HEK293T (cell line): Measurements from ENCODE around the gene RAD51D.
A peak's percentile ranks its signal among the peaks of the same experiment; 100 is the strongest.

Source experiments
- CTCF ChIA-PET: fragments of 350-600 bp; formaldehyde crosslinking; extraction: SDS; loops from one replicate; lab custom pipeline; 2021; ENCODE audit warnings: antibody characterized with exemption, inconsistent platforms; lab: Yijun Ruan, JAX
- POLR2A ChIA-PET: fragments of 350-600 bp; formaldehyde crosslinking; extraction: SDS; loops from one replicate; lab custom pipeline; 2020; ENCODE audit warnings: antibody characterized with exemption, inconsistent platforms; lab: Yijun Ruan, JAX
- DNase-seq: peaks from one replicate; pipeline ENCODE4 v3.0.0; 2012; ENCODE audit warnings: mixed read lengths; ENCODE audit errors: extremely low spot score
- ARNT ChIP-seq: fragments of 450-650 bp; IDR thresholded peaks from 2 replicates; pipeline ENCODE4 v1.6.1; 2017; ENCODE audit warnings: mild to moderate bottlenecking
- BHLHE40 ChIP-seq: fragments of 450-650 bp; IDR thresholded peaks from 2 replicates; pipeline ENCODE4 v1.6.1; 2016; ENCODE audit warnings: mild to moderate bottlenecking, moderate library complexity, borderline replicate concordance
- CTBP1 ChIP-seq: fragments of 450-650 bp; IDR thresholded peaks from 2 replicates; pipeline ENCODE4 v1.6.1; 2016; ENCODE audit warnings: borderline replicate concordance
- ELF4 ChIP-seq: fragments of 450-650 bp; IDR thresholded peaks from 2 replicates; pipeline ENCODE4 v1.6.1; 2017; ENCODE audit warnings: antibody characterized with exemption
- FOXA1 ChIP-seq: fragments of 450-650 bp; IDR thresholded peaks from 2 replicates; pipeline ENCODE4 v1.6.1; 2016; ENCODE audit warnings: mild to moderate bottlenecking
- FOXK2 ChIP-seq: fragments of 450-650 bp; IDR thresholded peaks from 2 replicates; pipeline ENCODE4 v1.6.1; 2016; ENCODE audit warnings: mild to moderate bottlenecking
- FOXM1 ChIP-seq: fragments of 450-650 bp; IDR thresholded peaks from 2 replicates; pipeline ENCODE4 v1.6.1; 2017; ENCODE audit warnings: mild to moderate bottlenecking, borderline replicate concordance
- HDGF ChIP-seq: fragments of 450-650 bp; IDR thresholded peaks from 2 replicates; pipeline ENCODE4 v1.6.1; 2017; ENCODE audit warnings: antibody characterized with exemption, borderline replicate concordance
- L3MBTL2 ChIP-seq: fragments of 450-650 bp; conservative IDR thresholded peaks from 2 replicates; pipeline ENCODE4 v1.6.1; 2016; ENCODE audit warnings: mild to moderate bottlenecking
- LEF1 ChIP-seq: fragments of 450-650 bp; IDR thresholded peaks from 2 replicates; pipeline ENCODE4 v1.6.1; 2017; ENCODE audit warnings: mild to moderate bottlenecking, borderline replicate concordance
- NFRKB ChIP-seq: fragments of 450-650 bp; IDR thresholded peaks from 2 replicates; pipeline ENCODE4 v1.6.1; 2016; ENCODE audit warnings: mild to moderate bottlenecking, moderate library complexity
- SP1 ChIP-seq: fragments of 450-650 bp; IDR thresholded peaks from 2 replicates; pipeline ENCODE4 v1.6.1; 2017
- SUZ12 ChIP-seq: fragments of 450-650 bp; IDR thresholded peaks from 2 replicates; pipeline ENCODE4 v1.6.1; 2016; ENCODE audit warnings: mild to moderate bottlenecking
- TARDBP ChIP-seq: fragments of 450-650 bp; IDR thresholded peaks from 2 replicates; pipeline ENCODE4 v1.6.1; 2016
- ZNF384 ChIP-seq: fragments of 450-650 bp; IDR thresholded peaks from 2 replicates; pipeline ENCODE4 v1.6.1; 2016
- TF ChIP-seq, protein P1 (sequence below): fragments of 450-650 bp; IDR thresholded peaks from 2 replicates; pipeline ENCODE4 v1.6.1; 2016

The RAD51D gene

GRCh38 chr17:35065880-35066279 is 53.8 kb downstream of the RAD51D start:
- CTCF ChIA-PET = no interaction called here
- POLR2A ChIA-PET = no interaction called here
- TF ChIP-seq ARNT (no peak), HDGF (no peak), L3MBTL2 (no peak), ZNF384 (no peak), TARDBP (no peak), SUZ12 (no peak), ELF4 (no peak), CTBP1 (no peak), LEF1 (no peak), FOXM1 (no peak), BHLHE40 (no peak), NFRKB (no peak), FOXK2 (no peak)
- TF ChIP-seq, protein P1, sequence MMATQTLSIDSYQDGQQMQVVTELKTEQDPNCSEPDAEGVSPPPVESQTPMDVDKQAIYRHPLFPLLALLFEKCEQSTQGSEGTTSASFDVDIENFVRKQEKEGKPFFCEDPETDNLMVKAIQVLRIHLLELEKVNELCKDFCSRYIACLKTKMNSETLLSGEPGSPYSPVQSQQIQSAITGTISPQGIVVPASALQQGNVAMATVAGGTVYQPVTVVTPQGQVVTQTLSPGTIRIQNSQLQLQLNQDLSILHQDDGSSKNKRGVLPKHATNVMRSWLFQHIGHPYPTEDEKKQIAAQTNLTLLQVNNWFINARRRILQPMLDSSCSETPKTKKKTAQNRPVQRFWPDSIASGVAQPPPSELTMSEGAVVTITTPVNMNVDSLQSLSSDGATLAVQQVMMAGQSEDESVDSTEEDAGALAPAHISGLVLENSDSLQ = no peak
- DNase-seq = no peak

GRCh38 chr17:35064516-35065215 is 55.0 kb downstream of the RAD51D start:
- DNase-seq = no peak
- TF ChIP-seq NFRKB (no peak), ZNF384 (no peak), FOXK2 (no peak), BHLHE40 (no peak), SP1 (no peak), TARDBP (no peak), SUZ12 (no peak)
- ChIA-PET POLR2A (interaction anchor here (1.1 to 2.0 kb wide), 4 partner anchors 17 to 54 kb away, joined by 3 to 11 read pairs (median 4); no protein-coding TSS in a partner anchor), CTCF (no interaction called here)

DNA sequence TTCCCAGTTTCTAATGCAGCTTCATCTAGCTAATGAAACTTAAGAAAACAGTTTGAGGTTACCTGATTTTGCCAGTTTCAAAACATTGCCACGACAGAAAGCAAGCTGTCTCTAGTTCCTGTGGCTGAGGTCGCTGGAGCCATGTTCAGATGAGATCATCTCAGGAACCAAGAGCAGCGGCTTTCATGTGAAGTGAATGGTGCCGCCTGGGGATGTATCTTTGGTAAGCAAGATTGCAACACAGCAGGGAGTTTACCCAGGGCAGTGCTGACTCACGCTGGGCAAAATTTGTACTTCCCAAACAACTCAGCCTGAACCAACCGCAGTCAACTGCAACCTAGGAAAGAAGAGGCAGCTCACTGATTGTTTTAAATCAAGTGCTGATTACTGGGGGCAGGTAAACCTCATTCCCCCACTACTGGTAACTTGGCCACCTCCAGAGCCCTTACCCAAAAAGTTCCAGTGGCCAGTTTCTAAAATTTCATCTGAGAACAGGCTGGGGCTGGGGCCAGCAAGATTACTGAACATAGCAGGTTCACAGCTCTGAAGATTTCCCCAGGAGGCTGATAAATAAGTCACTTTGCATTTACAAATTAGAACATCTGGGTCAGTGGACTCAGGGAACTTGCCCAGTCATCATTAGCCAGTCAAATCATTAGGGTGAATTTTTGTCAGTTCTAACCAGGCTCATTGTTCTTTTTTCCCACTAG is 56.0 kb downstream of the RAD51D start, which contains the start of gene RFFL:
TSS of gene RFFL (minus strand) at position 194 of the 710 bp plus-strand sequence. CDS start 37,154 bp downstream, outside the sequence.
- DNase-seq = peak; percentile 75

DNA sequence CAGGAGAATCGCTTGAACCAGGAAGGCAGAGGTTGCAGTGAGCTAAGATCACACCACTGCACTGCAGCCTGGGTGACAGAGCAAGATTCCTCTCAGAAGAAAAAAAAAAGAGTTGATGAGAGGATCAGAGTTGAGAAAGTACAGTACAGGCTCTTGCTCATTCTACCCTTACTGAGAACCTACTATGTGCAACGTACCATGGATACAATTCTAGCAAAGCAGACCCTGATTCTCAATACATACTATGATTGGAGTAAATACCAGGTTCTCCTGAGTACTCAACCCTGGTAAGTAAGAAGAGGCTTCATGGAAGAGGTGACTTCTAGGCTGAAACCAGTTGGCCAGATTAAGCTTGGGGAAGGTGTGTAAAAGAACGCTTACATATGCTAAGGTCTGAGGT is 57.4 kb downstream of the RAD51D start:
- CTCF ChIA-PET = no interaction called here
- POLR2A ChIA-PET = interaction anchor here (0.8 to 1.8 kb wide), 2 partner anchors 82 to 1002 kb away, joined by 5 to 8 read pairs; partner anchors contain the start of genes CCL18 and LIG3
- no peak for TF ChIP-seq HDGF
- no peak for TF ChIP-seq SP1
- no peak for TF ChIP-seq FOXA1
- TF ChIP-seq ZNF384 = no peak
- TF ChIP-seq, protein P1 = no peak
- TF ChIP-seq FOXM1 = no peak
- TF ChIP-seq BHLHE40 = no peak
- no peak for TF ChIP-seq TARDBP
- no peak for DNase-seq

More for the DNA sequence above, 56.0 kb downstream of the RAD51D start, which contains the start of gene RFFL:
- no peak for TF ChIP-seq NFRKB
- no peak for TF ChIP-seq ELF4
- TF ChIP-seq ARNT = 0 out of 2 replicates have a peak, but pooled peaks have one; percentile 40
- peak; percentile 94 for TF ChIP-seq ZNF384
- no peak for TF ChIP-seq L3MBTL2
- POLR2A ChIA-PET = interaction anchor here (0.6 to 2.0 kb wide), 8 partner anchors 9 to 875 kb away, joined by 3 to 11 read pairs (median 3); partner anchors contain the start of gene LIG3
- CTCF ChIA-PET = interaction anchor here (0.6 kb wide), 1 partner anchor 42 kb away, joined by 4 read pairs; no protein-coding TSS in a partner anchor

- ChIA-PET CTCF (no interaction called here), POLR2A (no interaction called here)
- no peak for TF ChIP-seq ARNT
- TF ChIP-seq ELF4 = no peak
- no peak for TF ChIP-seq FOXK2
- TF ChIP-seq CTBP1 = no peak
- TF ChIP-seq ZNF384 = no peak
- no peak for TF ChIP-seq SUZ12
- TF ChIP-seq, protein P1 = no peak
- TF ChIP-seq FOXM1 = no peak
- no peak for TF ChIP-seq FOXA1
- TF ChIP-seq TARDBP = no peak
- no peak for TF ChIP-seq BHLHE40
- TF ChIP-seq L3MBTL2 = no peak
- no peak for TF ChIP-seq LEF1
- no peak for TF ChIP-seq NFRKB
- TF ChIP-seq HDGF = no peak
- no peak for TF ChIP-seq SP1
- no peak for DNase-seq
These were observed 62.2 kb downstream of the RAD51D start for GRCh38 chr17:35057332-35057915.
